Hematopoietic multipotent progenitor cell treated with erythropoietin and hydrocortisone succinate and interleukin-3 and kit ligand, for 8 days (in vitro differentiated cells): ENCODE results near the gene HACD4.

Experiments
- DNase-seq: peaks from one replicate; pipeline ENCODE4 v3.0.0-alpha.2; 2015

Gene HACD4, protein sequence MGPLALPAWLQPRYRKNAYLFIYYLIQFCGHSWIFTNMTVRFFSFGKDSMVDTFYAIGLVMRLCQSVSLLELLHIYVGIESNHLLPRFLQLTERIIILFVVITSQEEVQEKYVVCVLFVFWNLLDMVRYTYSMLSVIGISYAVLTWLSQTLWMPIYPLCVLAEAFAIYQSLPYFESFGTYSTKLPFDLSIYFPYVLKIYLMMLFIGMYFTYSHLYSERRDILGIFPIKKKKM

DNA sequence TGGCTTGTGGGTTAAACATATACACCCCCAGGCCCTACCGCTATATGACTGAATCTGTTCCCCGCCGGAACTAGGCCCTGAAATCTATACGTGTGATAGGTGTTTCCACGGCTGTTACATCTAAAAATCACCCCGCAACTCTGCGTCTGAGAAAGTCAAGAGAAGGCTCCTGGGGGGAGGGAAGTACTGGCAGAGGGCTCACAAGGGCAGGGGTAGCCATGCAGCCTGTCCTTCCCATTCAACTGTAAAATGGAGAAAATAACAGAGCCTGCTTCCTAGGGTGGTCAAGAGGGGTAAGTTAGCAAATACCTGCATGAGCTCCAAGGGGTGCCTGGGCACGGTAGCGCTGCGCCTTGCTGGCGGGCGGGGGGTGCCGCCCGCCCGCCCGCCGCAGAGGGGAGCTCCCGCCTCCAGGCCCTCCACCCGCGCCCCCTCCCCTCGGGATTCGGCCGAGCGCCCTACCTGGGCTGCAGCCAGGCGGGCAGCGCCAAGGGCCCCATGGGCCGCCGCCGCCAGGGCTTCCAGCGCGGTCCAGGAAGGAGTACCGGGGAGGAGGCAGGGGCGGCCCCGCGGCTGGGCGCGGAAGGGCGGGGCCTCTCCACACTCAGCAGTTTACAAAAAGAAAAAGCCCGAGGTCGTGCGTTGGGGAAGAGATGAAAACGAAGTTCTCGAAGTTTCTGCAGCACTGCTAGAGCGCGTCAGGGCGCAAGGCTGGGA is at the start of gene HACD4:
TSS of gene HACD4 (minus strand) at position 550 of the 717 bp plus-strand sequence. CDS start at position 500, 50 bp downstream.
- DNase-seq, result peak; percentile 70

DNA sequence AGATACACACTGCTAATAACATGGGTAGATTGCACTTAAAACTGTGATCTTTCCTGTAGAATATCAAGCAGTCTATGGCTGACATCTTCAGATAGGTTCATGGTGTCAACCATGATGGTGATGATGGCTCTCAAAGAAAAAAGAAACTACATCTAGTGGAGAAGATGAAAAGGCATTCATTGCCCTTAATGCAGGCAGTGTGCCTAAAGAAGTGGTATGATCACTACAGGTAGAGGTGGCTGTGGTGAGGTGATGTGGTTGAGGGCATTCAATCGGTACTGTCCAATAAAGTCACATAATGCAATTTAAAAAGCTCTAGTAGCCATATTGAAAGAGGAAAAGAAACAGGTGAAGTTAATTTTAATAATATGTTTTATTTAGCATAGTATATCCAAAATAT is 49.4 kb upstream of the HACD4 start:
- DNase-seq, result no peak

DNA sequence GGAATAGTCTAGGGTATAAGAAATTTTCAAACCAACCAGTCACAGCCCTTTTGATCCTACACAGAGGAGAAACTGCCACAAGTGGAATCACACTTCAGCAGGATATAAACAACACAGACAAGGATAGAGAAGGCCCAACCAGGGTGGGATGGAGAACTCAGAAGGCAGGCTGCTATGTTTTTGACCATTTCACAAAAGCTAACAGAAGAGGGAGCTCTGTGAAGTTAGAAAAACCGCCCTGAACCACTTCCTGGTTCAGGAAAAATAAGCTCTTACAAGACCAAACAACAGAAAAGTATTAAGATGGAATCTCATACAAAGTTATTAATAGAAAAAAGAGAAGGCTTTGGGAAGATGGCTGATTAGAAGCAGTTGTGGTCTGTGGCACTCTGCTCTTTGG is 47.3 kb upstream of the HACD4 start:
- peak; percentile 55 for DNase-seq

DNA sequence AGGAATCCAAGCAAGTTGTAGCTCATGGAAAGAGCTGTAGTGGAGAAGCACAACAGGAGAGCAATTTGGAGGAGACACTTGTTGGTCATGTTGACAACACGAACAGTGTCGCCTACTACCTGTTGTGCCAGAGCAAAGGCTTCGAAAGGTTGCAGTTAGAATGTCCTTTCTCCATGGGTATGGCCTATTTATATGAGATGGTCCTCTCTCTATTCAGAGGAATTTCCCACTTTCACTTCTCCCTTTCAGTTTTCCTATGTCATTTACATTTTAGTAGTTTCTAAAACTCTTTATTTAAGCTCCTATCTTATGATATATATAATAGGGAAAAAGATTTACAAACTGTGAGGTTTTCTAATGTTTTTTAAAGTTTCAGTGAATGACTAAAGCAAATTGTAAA is 46.3 kb upstream of the HACD4 start, which contains the start of gene IFNB1:
TSS of gene IFNB1 (minus strand) at position 162 of the 400 bp plus-strand sequence. CDS start at position 89, 73 bp downstream.
- DNase-seq, result no peak

DNA sequence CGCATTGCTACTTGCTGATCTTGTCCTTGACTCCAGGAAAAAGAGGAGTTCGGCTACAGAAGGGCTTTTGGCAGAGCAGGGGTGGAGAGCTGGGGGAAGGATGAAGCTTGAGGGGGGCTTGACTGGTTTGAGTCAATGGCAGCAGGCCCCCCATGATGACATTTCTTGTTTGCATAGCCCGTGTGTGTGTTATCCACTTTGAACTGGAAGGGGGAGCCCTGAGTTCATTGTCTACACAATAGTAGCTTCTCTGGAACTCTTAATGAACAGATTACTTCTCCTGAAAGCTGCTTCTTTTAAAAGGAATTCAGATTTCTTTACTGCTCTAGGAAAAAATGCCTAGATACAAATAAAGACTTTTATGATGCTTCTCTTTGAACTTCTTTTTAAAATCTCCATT is 44.0 kb upstream of the HACD4 start:
- DNase-seq, result no peak

DNA sequence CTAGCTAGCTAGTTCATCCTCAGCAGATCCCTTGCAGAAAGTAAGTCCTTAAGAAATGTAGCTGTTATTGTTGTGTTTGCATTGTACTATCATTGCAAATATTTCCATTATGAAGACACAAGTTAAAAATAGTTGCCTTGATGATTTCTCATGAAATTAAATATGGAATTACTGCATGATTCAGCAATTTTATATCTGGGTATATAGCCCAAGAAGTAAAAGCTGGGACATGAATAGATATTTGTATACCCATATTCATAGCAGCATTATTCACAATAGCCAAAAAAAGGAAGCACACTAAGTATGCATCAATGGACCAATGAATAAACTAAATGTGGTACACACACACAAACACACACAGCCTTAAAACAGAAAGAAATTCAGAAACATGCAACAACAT is 39.5 kb upstream of the HACD4 start:
- DNase-seq, result no peak

DNA sequence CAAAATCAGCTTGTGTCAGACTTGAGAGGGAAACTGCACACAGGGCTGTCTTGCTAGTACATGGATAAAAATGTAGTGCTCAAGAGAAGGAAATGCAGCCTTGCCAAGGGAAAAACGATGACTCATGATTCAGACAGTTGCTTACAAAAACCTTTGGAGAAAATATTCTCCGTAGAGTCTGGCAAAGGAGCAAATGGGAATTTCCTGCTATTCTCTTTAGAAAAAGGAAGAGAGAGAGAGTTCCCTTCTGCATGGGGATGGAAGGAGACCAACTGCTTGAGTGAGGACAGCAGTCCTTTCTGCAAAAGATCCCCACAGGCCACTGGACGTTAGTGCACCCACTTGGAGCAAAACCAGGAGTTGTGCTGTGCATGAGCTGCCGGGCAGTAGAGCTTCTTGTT is 38.7 kb upstream of the HACD4 start:
- peak; percentile 87 for DNase-seq

DNA sequence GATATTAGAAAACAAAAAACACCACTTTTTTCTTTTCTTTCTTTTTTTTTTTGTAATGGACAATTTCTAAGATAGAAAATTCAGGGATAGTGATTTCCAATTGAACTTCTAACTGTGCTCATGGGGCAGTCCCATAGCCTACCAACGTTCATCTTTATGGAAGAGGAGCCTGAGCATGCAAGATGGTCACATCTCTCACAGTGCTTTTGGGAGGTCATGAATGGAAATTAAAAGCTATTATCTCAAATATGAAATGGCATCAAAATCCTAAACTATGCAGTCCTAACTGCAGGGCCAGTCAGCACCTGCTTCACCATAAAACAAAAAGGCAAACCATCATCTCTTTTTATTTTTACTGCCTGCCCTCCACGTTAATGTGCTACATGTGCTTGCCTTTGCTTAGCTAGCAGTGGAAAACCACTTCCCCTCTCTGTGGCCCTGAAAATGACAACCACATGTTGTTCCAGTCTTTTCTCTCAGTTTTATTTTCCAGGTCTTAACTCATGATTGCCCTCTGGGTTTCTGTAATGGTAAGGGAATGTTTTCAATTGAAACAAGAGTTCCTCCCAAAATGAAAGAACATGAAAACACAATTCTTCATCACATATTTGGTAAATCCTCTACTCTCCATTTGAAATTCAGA is 29.6 kb upstream of the HACD4 start:
- no peak for DNase-seq

DNA sequence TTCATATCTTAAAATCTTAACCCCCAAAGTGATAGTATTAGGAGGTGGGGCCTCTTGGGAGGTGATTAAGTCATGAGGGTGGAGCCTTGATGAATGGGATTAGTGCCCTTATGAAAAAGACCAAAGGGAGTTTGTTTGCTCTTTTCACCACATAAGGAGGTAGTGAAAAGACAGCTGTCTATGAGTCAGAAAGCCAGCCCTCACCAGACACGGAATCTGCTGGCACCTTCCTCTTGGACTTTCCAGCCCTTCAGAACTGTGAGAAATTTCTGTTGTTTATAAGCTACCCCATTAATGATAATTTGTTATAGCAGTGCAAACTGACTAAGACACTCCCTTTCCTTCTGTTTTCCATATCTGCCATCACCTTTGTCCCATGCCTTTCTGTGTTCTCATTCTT is 25.5 kb upstream of the HACD4 start:
- DNase-seq, result no peak

DNA sequence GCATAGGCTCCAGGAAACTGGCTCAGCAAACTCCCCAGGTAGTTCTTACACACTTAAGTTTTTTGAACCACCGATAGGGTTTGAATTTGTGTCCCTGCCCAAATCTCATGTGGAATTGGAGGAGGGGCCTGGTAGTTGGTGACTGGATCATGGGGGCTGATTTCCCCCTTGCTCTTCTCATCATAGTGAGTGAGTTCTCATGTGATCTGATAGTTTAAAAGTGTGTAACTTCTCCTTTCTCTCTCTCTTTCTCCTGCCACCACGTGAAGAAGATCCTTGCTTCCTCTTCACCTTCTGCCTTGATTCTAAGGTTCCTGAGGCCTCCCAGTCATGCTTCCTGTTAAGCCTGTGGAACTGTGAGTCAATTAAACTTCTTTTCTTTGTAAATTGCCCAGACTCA is 22.4 kb upstream of the HACD4 start:
- no peak for DNase-seq

DNA sequence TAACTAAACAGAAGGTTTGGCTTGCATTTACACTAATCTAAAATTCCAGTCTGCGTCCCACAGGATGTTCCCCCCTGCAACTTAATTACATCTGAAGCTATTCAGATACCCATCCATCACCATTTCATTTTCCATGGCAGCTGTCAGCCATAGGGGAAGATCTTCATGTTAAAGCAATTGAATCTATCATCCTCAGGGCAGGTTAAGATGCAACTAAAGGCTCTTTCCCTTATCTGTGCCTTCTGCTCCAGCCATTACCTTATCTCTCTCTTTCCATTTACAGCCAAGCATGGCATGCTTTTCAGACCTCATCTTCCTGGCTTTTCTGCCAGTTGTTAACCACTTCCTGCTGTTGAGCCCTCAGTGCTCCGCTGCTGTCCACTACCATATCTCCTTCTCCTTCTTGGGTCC is 15.8 kb upstream of the HACD4 start:
- DNase-seq, result peak; percentile 95

DNA sequence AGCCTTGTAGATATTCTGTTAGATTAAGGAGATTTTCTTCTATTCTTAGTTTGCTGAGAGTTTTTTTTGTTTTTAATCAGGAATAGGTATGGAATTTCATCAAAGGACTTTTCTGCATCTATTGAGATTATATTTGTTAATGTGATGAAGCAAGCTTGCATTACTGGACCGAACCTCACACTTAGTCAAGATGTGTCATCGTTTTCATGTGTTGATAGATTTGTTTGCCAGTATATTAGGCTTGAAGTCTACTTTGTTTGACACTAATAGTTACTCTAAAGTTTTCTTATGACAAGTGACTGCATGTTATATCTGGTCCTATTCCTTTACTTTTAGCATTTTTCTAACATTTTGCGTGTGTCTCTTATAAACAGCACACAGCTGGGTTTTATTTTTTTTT is 12.4 kb upstream of the HACD4 start:
- DNase-seq, result no peak

DNA sequence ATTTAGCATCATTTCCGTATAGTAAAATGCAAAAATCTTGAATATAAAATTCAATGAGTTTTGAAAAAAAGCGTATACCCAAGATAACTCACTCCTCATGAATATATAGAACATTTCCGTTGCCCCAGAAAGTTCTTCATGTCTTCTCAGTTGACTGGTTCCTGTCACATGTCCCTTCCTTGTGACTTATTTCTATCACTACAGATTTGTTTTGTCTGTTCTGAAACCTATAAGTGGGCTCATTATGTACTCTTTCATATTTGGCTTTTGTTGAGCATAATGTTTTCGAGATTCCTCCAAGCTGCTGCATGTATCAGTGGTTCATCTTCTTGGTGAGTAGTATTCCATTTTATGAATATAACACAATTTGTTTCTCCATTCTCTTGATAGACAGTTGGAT is 11.0 kb upstream of the HACD4 start:
- no peak for DNase-seq

DNA sequence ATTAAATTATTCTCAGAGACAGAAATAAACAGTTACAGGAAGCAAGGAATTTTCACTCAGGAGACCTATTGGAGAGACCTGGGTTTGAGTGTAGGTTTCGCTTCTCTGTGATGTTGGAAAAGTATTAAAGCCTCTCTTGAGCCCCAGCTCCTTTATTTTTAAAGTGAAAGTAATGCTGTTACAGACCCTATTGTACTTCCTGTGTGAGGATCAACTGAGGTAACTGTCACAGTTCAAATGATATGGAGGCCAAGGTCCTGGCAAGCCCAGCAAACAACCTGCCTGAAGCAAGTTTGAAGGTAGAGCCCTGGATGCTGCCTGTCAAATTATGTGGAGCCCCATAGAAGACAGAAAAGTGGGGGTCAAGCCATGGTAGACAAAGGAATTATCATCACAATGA is 7.9 kb upstream of the HACD4 start:
- DNase-seq, result no peak

DNA sequence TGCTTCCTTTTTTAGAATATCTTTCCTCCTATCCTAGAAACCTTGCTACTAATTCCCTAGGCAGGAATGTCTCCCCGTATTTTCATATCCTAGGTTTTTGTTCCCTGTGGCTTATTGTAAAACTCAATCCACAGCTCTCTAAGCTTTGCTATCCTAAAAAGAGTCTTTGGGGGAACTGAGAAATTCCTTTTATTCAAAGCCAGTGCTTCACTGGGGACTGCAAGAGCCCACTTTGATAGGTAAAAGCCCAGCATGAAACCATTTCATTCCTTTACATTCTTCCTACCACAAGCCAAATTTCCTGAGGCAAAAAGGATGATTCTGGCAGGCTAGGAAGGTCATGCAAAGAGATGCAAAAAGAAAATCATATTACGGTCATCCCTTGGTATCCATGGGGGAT is 5.8 kb upstream of the HACD4 start:
- no peak for DNase-seq

DNA sequence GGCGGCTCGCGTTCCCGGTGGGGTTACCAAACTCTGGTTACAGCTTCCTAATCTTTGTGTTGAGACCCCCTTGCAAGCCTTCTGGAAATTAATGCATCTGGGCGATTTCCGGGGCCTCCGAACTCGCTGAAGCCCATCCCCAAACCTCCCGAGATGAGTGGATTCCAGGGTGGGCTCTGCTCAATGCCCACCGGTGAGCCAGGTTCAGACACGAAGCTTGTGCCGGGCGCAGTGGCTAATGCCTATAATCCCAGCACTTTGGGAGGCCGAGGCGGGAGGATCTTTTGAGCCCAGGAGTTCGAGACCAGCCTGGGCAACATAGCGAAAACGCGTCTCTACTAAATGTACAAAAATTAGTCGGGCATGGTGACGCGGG is 356 bp upstream of the HACD4 start:
- DNase-seq, result no peak

DNA sequence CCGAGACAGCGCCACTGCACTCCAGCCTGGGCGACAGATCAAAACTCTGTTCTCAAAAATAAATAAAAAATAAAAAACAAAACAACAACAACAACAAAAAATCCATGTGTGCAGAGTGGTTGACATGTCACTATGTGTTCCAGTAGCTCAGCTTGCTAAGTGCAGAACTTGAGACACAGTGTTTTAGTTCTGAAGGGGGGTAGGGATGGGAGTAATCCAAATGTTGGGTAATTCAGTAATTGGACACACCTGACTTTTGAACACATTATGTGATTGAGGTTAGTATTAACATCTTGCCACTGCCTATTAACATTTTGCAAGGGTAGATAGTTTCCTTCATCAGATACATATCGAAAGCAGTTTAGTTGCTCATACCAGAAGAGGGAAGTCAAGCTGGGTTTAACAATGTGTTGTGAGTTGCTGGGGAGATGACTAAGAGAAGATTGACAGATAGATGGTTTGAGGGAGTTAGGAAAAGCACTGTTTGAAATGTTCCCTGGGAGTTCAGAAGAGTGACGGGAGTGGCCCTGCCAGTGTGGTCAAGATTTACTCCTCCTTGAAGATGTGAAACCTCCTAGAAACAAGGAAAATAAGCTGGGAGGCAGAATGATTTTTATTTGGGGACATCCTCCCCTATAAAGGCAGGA is 928 bp downstream of the HACD4 start:
- DNase-seq, result peak; percentile 60

DNA sequence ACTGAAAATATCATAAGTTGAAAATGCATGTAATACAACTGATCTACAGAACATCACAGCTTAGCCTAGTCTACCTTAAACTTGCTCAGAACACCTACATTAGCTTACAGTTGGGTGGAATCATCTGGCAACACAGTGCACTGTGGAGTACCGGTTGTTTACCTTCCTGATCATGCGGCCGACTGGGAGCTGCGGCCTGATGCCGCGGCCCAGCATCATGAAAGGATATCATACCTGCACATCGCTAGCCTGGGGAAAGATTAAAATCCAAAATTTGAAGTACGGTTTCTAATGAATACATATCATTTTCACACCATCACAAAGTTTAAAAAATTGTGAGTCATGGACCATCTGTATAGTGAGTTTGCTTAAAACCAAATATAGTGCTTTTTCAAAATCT is 1.8 kb downstream of the HACD4 start:
- no peak for DNase-seq

DNA sequence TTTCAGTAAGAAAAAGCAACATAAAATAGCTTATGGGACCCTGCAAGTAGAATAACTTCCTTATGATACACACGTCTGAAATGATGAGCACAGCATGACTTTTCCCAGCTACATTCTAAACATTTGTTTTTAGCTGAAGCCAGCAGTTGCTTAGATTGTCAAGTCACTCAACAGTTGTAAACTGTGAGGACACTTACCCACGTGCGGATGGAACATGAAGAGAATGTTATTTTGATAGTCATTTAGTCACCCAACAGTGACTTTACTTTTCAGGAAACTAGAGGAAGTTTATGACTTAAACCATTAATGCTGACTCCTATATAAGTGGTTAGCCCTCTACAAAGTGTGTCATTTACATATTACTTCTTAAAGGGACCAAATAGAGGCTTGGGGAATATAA is 3.0 kb downstream of the HACD4 start:
- DNase-seq, result no peak

DNA sequence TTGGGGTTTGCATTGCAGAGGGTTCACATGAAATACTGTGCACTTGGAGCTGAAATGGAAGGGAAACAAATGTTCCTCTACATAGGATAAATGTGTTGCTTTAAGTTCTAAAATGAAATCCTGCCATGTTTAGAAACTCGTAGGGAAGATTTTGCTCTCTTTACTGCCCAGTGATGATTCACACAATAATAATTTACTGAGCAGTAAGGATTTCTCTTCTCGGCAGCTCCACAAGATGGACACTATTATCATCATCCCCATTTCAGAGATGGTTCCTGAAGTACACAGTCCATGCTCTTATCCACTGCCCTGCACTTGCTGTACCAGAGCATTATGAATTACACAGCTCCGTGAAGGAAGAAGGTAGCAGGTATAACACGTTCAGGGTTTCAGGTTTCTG is 4.1 kb downstream of the HACD4 start:
- DNase-seq, result no peak

DNA sequence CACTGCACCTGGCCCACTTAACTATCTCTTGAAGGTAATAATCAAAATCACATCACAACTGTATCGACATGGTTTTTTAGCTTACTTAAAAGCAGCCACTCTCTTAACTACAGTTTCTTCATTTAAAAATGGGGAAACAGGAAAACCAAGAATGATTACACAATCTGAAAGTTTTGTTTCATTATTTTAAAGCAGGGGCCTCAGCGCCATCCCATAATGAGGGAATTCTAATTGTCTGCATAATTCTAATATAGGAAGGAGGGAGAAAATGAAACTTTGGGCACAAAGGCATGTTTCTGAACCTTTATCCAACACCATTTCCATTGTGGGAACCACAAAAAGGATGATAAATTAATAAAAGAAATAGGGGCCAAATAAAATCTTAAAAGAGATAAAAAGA is 7.6 kb downstream of the HACD4 start:
- DNase-seq, result no peak

DNA sequence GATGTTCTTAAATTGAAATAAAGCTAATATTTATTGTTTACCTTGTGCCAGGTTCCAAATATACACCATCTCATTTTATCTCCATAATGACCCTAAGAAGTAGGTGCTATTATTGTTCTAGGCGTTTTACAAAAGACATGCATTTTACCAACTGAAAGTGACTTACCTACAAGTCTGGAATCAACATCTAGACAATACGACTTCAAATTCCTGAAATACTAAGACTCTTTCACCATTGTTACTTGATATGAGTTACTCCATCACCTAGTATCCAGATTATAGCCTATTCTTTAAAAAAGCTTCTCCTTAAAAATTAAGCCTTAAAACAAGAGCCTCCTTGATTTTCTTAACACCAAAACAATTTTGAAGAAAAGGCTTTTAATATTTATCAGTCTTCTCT is 13.3 kb downstream of the HACD4 start:
- DNase-seq, result no peak

DNA sequence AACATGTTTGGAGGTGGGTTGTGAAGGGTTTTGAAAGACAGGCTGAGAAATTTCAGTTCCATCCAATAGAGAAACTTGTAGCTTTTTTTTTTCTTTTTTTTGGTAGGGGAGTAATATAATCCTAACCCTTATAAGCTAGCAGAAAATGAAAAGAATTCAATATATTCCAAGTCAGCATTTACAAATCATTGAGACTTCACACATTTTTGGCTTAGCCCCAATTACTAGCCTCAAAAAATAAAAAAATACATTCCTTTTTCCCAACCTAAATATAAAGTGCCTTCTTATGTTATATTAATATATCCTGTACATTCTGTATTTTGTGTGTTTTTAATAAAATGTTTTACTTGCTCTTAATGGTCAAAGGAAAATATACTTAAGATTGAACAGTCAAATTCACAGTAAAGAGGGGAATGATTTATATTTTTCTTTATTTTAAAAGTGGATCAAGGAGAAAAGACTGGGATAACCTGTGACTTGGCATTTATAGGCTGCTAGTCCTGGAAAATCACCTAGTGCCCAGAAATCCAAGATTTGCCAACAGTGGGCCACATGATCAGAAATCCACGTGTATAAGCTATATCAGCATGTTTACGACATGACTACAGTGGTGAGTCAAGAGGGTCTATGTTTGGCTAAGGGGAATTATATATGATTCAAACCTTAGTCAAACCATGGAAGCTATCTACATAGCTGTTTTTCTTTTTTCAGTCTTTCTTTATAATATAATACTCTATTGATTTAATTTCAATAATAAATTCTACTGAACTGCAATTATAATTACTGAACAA is 14.5 kb downstream of the HACD4 start:
- no peak for DNase-seq
